Measurements from ENCODE around the gene TEAD1.
A peak's percentile ranks its signal among the peaks of the same experiment; 100 is the strongest.

The TEAD1 gene

GRCh38 chr11:12719221-12719620 lies 45.0 kb downstream of the TEAD1 start:
- no peak for TF ChIP-seq CTCF (IDR thresholded peaks at IDR 0.05; ENCODE audit: low read depth, low read length)

GRCh38 chr11:12721816-12722604 lies 47.8 kb downstream of the TEAD1 start:
- no peak overlapping the region for H3K4me3 ChIP-seq (ENCODE audit: low read depth, low read length)
- TF ChIP-seq CTCF (IDR thresholded peaks at IDR 0.05; ENCODE audit: low read depth, low read length): no peak
- no peak for DNase-seq (ENCODE audit: low read depth, low spot score)
- in situ Hi-C loops (cut with HindIII; ENCODE audit: low sequenced_read_pairs): no loop called here

More at GRCh38 chr11:12719221-12719620, 45.0 kb downstream of the TEAD1 start:
- DNase-seq (ENCODE audit: low read depth, low spot score): peak; percentile 39
- in situ Hi-C loops (cut with HindIII; ENCODE audit: low sequenced_read_pairs): no loop called here
- no peak overlapping the region for H3K4me3 ChIP-seq (ENCODE audit: low read depth, low read length)

- TF ChIP-seq CTCF (IDR thresholded peaks at IDR 0.05; ENCODE audit: low read depth, low read length): no peak
- peak; percentile 55 for DNase-seq (ENCODE audit: low read depth, low spot score)
- H3K4me3 ChIP-seq (ENCODE audit: low read depth, low read length): no peak overlapping the region
- in situ Hi-C loops (cut with HindIII; ENCODE audit: low sequenced_read_pairs): no loop called here
Measured at GRCh38 chr11:12723421-12724300, 49.4 kb downstream of the TEAD1 start.

GRCh38 chr11:12724301-12725054 lies 50.3 kb downstream of the TEAD1 start:
- H3K4me3 ChIP-seq (ENCODE audit: low read depth, low read length): no peak overlapping the region
- in situ Hi-C loops (cut with HindIII; ENCODE audit: low sequenced_read_pairs): no loop called here
- peak; percentile 94 for DNase-seq (ENCODE audit: low read depth, low spot score)
- no peak for TF ChIP-seq CTCF (IDR thresholded peaks at IDR 0.05; ENCODE audit: low read depth, low read length)

GRCh38 chr11:12725055-12725862 lies 51.0 kb downstream of the TEAD1 start:
- peak; percentile 45 for DNase-seq (ENCODE audit: low read depth, low spot score)
- no peak overlapping the region for H3K4me3 ChIP-seq (ENCODE audit: low read depth, low read length)
- no peak for TF ChIP-seq CTCF (IDR thresholded peaks at IDR 0.05; ENCODE audit: low read depth, low read length)
- in situ Hi-C loops (cut with HindIII; ENCODE audit: low sequenced_read_pairs): no loop called here
